ENCODE measurements around the gene GNAS-AS1. TPM values are rescaled to one million over a fixed set of nuclear protein-coding genes. Genes with fewer than 3 reads are reported as not detected.
"Not testable (repeated sequence)": the region's sequence is repeated elsewhere in the genome, so short reads cannot be mapped to it uniquely, and the experiment has no call there.

The GNAS-AS1 gene
- total RNA-seq, 1 donor from 2014 or later, result 1.6 TPM

- no peak for DNase-seq (ENCODE audit: low spot score)
Measured at GRCh38 chr20:58835231-58835630, 15.5 kb downstream of the GNAS-AS1 start.

- no peak for DNase-seq (ENCODE audit: low spot score)
Measured at GRCh38 chr20:58833921-58834320, 16.8 kb downstream of the GNAS-AS1 start.

- no peak for DNase-seq (ENCODE audit: low spot score)
Measured at GRCh38 chr20:58832457-58832856, 18.2 kb downstream of the GNAS-AS1 start.

GRCh38 chr20:58829531-58829941 is 21.2 kb downstream of the GNAS-AS1 start:
- DNase-seq (ENCODE audit: low spot score), result peak; percentile 31

GRCh38 chr20:58828804-58829203 is 21.9 kb downstream of the GNAS-AS1 start:
- DNase-seq (ENCODE audit: low spot score), result not testable (repeated sequence)

- DNase-seq (ENCODE audit: low spot score), result no peak
Measured at GRCh38 chr20:58828136-58828535, 22.6 kb downstream of the GNAS-AS1 start.

GRCh38 chr20:58826271-58826670 is 24.4 kb downstream of the GNAS-AS1 start:
- DNase-seq (ENCODE audit: low spot score), result no peak

GRCh38 chr20:58825450-58825849 is 25.3 kb downstream of the GNAS-AS1 start:
- no peak for DNase-seq (ENCODE audit: low spot score)

- no peak for DNase-seq (ENCODE audit: low spot score)
Measured at GRCh38 chr20:58824843-58825242, 25.9 kb downstream of the GNAS-AS1 start.

GRCh38 chr20:58822748-58823730 is 27.7 kb downstream of the GNAS-AS1 start:
- DNase-seq (ENCODE audit: low spot score), result no peak

GRCh38 chr20:58822149-58822548 is 28.6 kb downstream of the GNAS-AS1 start:
- no peak for DNase-seq (ENCODE audit: low spot score)

- DNase-seq (ENCODE audit: low spot score), result not testable (repeated sequence)
Measured at GRCh38 chr20:58820515-58820914, 30.2 kb downstream of the GNAS-AS1 start.

- DNase-seq (ENCODE audit: low spot score), result no peak
Measured at GRCh38 chr20:58819921-58820320, 30.8 kb downstream of the GNAS-AS1 start.

GRCh38 chr20:58818586-58819285 is 32.0 kb downstream of the GNAS-AS1 start:
- no peak for DNase-seq (ENCODE audit: low spot score)

- DNase-seq (ENCODE audit: low spot score), result no peak
Measured at GRCh38 chr20:58817748-58818147, 33.0 kb downstream of the GNAS-AS1 start.

- no peak for DNase-seq (ENCODE audit: low spot score)
Measured at GRCh38 chr20:58816957-58817651, 33.6 kb downstream of the GNAS-AS1 start.

- no peak for DNase-seq (ENCODE audit: low spot score)
Measured at GRCh38 chr20:58816051-58816450, 34.7 kb downstream of the GNAS-AS1 start.

- DNase-seq (ENCODE audit: low spot score), result no peak
Measured at GRCh38 chr20:58815448-58815847, 35.3 kb downstream of the GNAS-AS1 start.

- DNase-seq (ENCODE audit: low spot score), result no peak
Measured at GRCh38 chr20:58813369-58813768, 37.3 kb downstream of the GNAS-AS1 start.

- no peak for DNase-seq (ENCODE audit: low spot score)
Measured at GRCh38 chr20:58811334-58811733, 39.4 kb downstream of the GNAS-AS1 start.

GRCh38 chr20:58810879-58811250 is 39.8 kb downstream of the GNAS-AS1 start:
- no peak for DNase-seq (ENCODE audit: low spot score)
